Measurements from ENCODE around the gene MTG1.
"Not testable (repeated sequence)": the region's sequence is repeated elsewhere in the genome, so short reads cannot be mapped to it uniquely, and the experiment has no call there.

DNA sequence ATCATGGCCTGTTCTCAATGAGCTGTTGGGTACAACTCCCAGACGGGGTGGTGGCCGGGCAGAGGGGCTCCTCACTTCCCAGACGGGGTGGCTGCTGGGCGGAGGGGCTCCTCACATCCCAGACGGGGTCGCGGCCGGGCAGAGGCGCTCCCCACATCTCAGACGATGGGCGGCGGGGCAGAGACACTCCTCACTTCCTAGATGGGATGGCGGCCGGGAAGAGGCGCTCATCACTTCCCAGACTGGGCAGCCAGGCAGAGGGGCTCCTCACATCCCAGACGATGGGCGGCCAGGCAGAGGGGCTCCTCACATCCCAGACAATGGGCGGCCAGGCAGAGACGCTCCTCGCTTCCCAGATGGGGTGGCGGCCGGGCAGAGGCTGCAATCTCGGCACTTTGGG, 20.4 kb downstream of the MTG1 start:
- TF ChIP-seq, protein P1, sequence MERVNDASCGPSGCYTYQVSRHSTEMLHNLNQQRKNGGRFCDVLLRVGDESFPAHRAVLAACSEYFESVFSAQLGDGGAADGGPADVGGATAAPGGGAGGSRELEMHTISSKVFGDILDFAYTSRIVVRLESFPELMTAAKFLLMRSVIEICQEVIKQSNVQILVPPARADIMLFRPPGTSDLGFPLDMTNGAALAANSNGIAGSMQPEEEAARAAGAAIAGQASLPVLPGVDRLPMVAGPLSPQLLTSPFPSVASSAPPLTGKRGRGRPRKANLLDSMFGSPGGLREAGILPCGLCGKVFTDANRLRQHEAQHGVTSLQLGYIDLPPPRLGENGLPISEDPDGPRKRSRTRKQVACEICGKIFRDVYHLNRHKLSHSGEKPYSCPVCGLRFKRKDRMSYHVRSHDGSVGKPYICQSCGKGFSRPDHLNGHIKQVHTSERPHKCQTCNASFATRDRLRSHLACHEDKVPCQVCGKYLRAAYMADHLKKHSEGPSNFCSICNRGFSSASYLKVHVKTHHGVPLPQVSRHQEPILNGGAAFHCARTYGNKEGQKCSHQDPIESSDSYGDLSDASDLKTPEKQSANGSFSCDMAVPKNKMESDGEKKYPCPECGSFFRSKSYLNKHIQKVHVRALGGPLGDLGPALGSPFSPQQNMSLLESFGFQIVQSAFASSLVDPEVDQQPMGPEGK (CRISPR knock-in tag; IDR thresholded peaks at IDR 0.05; ENCODE audit: borderline replicate concordance): not testable (repeated sequence)
- TF ChIP-seq ESRRG (CRISPR knock-in tag; IDR thresholded peaks at IDR 0.05); GLIS3 (CRISPR knock-in tag; IDR thresholded peaks at IDR 0.05); TOX (CRISPR knock-in tag; IDR thresholded peaks at IDR 0.05; ENCODE audit: borderline replicate concordance); CSDC2 (CRISPR knock-in tag; IDR thresholded peaks at IDR 0.05); SNAI2 (CRISPR knock-in tag; IDR thresholded peaks at IDR 0.05); ZNF70 (CRISPR knock-in tag; IDR thresholded peaks at IDR 0.05); ZFP30 (CRISPR knock-in tag; IDR thresholded peaks at IDR 0.05); ZFP3 (CRISPR knock-in tag; IDR thresholded peaks at IDR 0.05); ISL1 (CRISPR knock-in tag; IDR thresholded peaks at IDR 0.05); ARNTL (CRISPR knock-in tag; IDR thresholded peaks at IDR 0.05; ENCODE audit: borderline replicate concordance, low read depth): not testable (repeated sequence)
- TF ChIP-seq, protein P2, sequence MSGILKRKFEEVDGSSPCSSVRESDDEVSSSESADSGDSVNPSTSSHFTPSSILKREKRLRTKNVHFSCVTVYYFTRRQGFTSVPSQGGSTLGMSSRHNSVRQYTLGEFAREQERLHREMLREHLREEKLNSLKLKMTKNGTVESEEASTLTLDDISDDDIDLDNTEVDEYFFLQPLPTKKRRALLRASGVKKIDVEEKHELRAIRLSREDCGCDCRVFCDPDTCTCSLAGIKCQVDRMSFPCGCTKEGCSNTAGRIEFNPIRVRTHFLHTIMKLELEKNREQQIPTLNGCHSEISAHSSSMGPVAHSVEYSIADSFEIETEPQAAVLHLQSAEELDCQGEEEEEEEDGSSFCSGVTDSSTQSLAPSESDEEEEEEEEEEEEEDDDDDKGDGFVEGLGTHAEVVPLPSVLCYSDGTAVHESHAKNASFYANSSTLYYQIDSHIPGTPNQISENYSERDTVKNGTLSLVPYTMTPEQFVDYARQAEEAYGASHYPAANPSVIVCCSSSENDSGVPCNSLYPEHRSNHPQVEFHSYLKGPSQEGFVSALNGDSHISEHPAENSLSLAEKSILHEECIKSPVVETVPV (CRISPR knock-in tag; IDR thresholded peaks at IDR 0.05): not testable (repeated sequence)
- TF ChIP-seq, protein P3, sequence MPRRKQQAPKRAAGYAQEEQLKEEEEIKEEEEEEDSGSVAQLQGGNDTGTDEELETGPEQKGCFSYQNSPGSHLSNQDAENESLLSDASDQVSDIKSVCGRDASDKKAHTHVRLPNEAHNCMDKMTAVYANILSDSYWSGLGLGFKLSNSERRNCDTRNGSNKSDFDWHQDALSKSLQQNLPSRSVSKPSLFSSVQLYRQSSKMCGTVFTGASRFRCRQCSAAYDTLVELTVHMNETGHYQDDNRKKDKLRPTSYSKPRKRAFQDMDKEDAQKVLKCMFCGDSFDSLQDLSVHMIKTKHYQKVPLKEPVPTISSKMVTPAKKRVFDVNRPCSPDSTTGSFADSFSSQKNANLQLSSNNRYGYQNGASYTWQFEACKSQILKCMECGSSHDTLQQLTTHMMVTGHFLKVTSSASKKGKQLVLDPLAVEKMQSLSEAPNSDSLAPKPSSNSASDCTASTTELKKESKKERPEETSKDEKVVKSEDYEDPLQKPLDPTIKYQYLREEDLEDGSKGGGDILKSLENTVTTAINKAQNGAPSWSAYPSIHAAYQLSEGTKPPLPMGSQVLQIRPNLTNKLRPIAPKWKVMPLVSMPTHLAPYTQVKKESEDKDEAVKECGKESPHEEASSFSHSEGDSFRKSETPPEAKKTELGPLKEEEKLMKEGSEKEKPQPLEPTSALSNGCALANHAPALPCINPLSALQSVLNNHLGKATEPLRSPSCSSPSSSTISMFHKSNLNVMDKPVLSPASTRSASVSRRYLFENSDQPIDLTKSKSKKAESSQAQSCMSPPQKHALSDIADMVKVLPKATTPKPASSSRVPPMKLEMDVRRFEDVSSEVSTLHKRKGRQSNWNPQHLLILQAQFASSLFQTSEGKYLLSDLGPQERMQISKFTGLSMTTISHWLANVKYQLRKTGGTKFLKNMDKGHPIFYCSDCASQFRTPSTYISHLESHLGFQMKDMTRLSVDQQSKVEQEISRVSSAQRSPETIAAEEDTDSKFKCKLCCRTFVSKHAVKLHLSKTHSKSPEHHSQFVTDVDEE (CRISPR knock-in tag; IDR thresholded peaks at IDR 0.05): not testable (repeated sequence)
- TF ChIP-seq, protein P4, sequence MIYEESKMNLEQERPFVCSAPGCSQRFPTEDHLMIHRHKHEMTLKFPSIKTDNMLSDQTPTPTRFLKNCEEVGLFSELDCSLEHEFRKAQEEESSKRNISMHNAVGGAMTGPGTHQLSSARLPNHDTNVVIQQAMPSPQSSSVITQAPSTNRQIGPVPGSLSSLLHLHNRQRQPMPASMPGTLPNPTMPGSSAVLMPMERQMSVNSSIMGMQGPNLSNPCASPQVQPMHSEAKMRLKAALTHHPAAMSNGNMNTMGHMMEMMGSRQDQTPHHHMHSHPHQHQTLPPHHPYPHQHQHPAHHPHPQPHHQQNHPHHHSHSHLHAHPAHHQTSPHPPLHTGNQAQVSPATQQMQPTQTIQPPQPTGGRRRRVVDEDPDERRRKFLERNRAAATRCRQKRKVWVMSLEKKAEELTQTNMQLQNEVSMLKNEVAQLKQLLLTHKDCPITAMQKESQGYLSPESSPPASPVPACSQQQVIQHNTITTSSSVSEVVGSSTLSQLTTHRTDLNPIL (CRISPR knock-in tag; IDR thresholded peaks at IDR 0.05; ENCODE audit: low read depth): not testable (repeated sequence)

Measured in SK-N-SH treated with all-trans-retinoic acid at 6 μM for 48 hours (cell line).